Subcutaneous abdominal adipose tissue (tissue), 5 donors: ENCODE measurements around the gene SATB2.

Experiments used
- H3K27ac ChIP-seq: one replicate; pipeline ENCODE4 v1.7.0; 2013; ENCODE audit warnings: low read depth, mild to moderate bottlenecking, inconsistent platforms, low read length, moderate library complexity
- H3K27me3 ChIP-seq, 5 donors: one replicate each; pipeline ENCODE4 v1.7.0; 2013; ENCODE audit warnings: low read length in 5 of 5, inconsistent platforms in 1 of 5; ENCODE audit not compliant: control insufficient read depth in 5 of 5, insufficient read depth in 4 of 5
- H3K36me3 ChIP-seq, 5 donors: one replicate each; pipeline ENCODE4 v1.7.0; 2013; ENCODE audit warnings: low read length in 5 of 5; ENCODE audit not compliant: control insufficient read depth in 5 of 5, insufficient read depth in 5 of 5
- H3K4me1 ChIP-seq, 5 donors: one replicate each; pipeline ENCODE4 v1.7.0; 2013; ENCODE audit warnings: low read length in 5 of 5, mild to moderate bottlenecking in 3 of 5, moderate library complexity in 1 of 5; ENCODE audit not compliant: control insufficient read depth in 5 of 5, insufficient read depth in 5 of 5
- H3K4me3 ChIP-seq, 5 donors: one replicate each; pipeline ENCODE4 v1.7.0; 2013; ENCODE audit warnings: low read length in 5 of 5, low read depth in 1 of 5
- H3K9ac ChIP-seq, 5 donors: one replicate each; pipeline ENCODE4 v1.7.0; 2013; ENCODE audit warnings: low read length in 5 of 5, mild to moderate bottlenecking in 4 of 5, moderate library complexity in 3 of 5
- H3K9me3 ChIP-seq, 5 donors: one replicate each; pipeline ENCODE4 v1.7.0; 2013; ENCODE audit warnings: low read length in 5 of 5; ENCODE audit not compliant: control insufficient read depth in 5 of 5
- donor health status: healthy.
- donor health status: healthy.
- donor health status: healthy.
- donor health status: healthy.
- donor health status: healthy.

SATB2 gene

GRCh38 chr2:199382091-199382490 is 75.6 kb downstream of the SATB2 start:
- Histone ChIP-seq H3K9ac (no peak overlapping the region), H3K9me3 (no peaks in the 10 kb centered on the region), H3K36me3 (peaks cover 0 to 26% (median 12%) of the 10 kb centered on the region in 5 donors), H3K4me1 (no peaks in the 10 kb centered on the region), H3K27ac (no peak overlapping the region), H3K27me3 (no peaks in the 10 kb centered on the region), H3K4me3 (no peak overlapping the region)

GRCh38 chr2:199381531-199381930 is 76.2 kb downstream of the SATB2 start:
- H3K9ac ChIP-seq: no peak overlapping the region
- H3K27ac ChIP-seq: no peak overlapping the region
- no peaks in the 10 kb centered on the region for H3K27me3 ChIP-seq
- H3K4me3 ChIP-seq: no peak overlapping the region
- H3K4me1 ChIP-seq: no peaks in the 10 kb centered on the region
- H3K36me3 ChIP-seq: peaks cover 0 to 28% (median 12%) of the 10 kb centered on the region in 5 donors
- no peaks in the 10 kb centered on the region for H3K9me3 ChIP-seq

GRCh38 chr2:199378948-199379650 is 78.6 kb downstream of the SATB2 start:
- Histone ChIP-seq H3K36me3 (peaks cover 0 to 26% (median 14%) of the 10 kb centered on the region in 5 donors), H3K27ac (no peak overlapping the region), H3K9me3 (no peaks in the 10 kb centered on the region), H3K4me3 (no peak overlapping the region), H3K27me3 (no peaks in the 10 kb centered on the region), H3K4me1 (no peaks in the 10 kb centered on the region), H3K9ac (no peak overlapping the region)

GRCh38 chr2:199370150-199370780 is 87.5 kb downstream of the SATB2 start:
- Histone ChIP-seq H3K9me3 (no peaks in the 10 kb centered on the region), H3K4me1 (no peaks in the 10 kb centered on the region), H3K27ac (no peak overlapping the region), H3K36me3 (peaks cover 0 to 15% (median 7%) of the 10 kb centered on the region in 5 donors), H3K4me3 (no peak overlapping the region), H3K27me3 (no peaks in the 10 kb centered on the region), H3K9ac (no peak overlapping the region)

GRCh38 chr2:199366406-199366805 is 91.3 kb downstream of the SATB2 start:
- Histone ChIP-seq H3K4me3 (no peak overlapping the region), H3K27me3 (no peaks in the 10 kb centered on the region), H3K27ac (no peak overlapping the region), H3K36me3 (peaks cover 0 to 10% (median 3%) of the 10 kb centered on the region in 5 donors), H3K9ac (no peak overlapping the region), H3K4me1 (no peaks in the 10 kb centered on the region), H3K9me3 (no peaks in the 10 kb centered on the region)

GRCh38 chr2:199364153-199364552 is 93.6 kb downstream of the SATB2 start:
- H3K4me3 ChIP-seq: no peak overlapping the region
- no peaks in the 10 kb centered on the region for H3K4me1 ChIP-seq
- no peak overlapping the region for H3K27ac ChIP-seq
- no peaks in the 10 kb centered on the region for H3K9me3 ChIP-seq
- no peaks in the 10 kb centered on the region for H3K27me3 ChIP-seq
- H3K36me3 ChIP-seq: peaks cover 0 to 10% (median 3%) of the 10 kb centered on the region in 5 donors
- H3K9ac ChIP-seq: no peak overlapping the region

- H3K9ac ChIP-seq: no peak overlapping the region
- peaks cover 0 to 3% (median 0%) of the 10 kb centered on the region in 5 donors for H3K36me3 ChIP-seq
- H3K4me1 ChIP-seq: no peaks in the 10 kb centered on the region
- H3K27me3 ChIP-seq: no peaks in the 10 kb centered on the region
- H3K9me3 ChIP-seq: no peaks in the 10 kb centered on the region
- H3K27ac ChIP-seq: no peak overlapping the region
- no peak overlapping the region for H3K4me3 ChIP-seq
Measured at GRCh38 chr2:199356412-199356811, 101.3 kb downstream of the SATB2 start.

- Histone ChIP-seq H3K27ac (no peak overlapping the region), H3K9ac (no peak overlapping the region), H3K9me3 (no peaks in the 10 kb centered on the region)
Measured at GRCh38 chr2:199348871-199349270, 108.9 kb downstream of the SATB2 start.

GRCh38 chr2:199344012-199344411 is 113.7 kb downstream of the SATB2 start:
- no peak overlapping the region for H3K4me3 ChIP-seq
- peaks cover 4 to 11% (median 6%) of the 10 kb centered on the region in 5 donors for H3K36me3 ChIP-seq
- no peak overlapping the region for H3K9ac ChIP-seq
- H3K27ac ChIP-seq: no peak overlapping the region
- no peaks in the 10 kb centered on the region for H3K4me1 ChIP-seq
- no peaks in the 10 kb centered on the region for H3K9me3 ChIP-seq
- H3K27me3 ChIP-seq: no peaks in the 10 kb centered on the region

More at GRCh38 chr2:199348871-199349270, 108.9 kb downstream of the SATB2 start:
- no peaks in the 10 kb centered on the region for H3K4me1 ChIP-seq
- peaks cover 4 to 11% (median 6%) of the 10 kb centered on the region in 5 donors for H3K36me3 ChIP-seq
- H3K27me3 ChIP-seq: no peaks in the 10 kb centered on the region
- H3K4me3 ChIP-seq: no peak overlapping the region

GRCh38 chr2:199342334-199342733 is 115.4 kb downstream of the SATB2 start:
- no peaks in the 10 kb centered on the region for H3K9me3 ChIP-seq
- H3K36me3 ChIP-seq: peaks cover 0 to under 1% (median 0%) of the 10 kb centered on the region in 5 donors
- H3K27ac ChIP-seq: no peak overlapping the region
- H3K9ac ChIP-seq: no peak overlapping the region
- H3K4me3 ChIP-seq: no peak overlapping the region
- H3K4me1 ChIP-seq: no peaks in the 10 kb centered on the region
- H3K27me3 ChIP-seq: no peaks in the 10 kb centered on the region
